Adrenal gland (tissue), 19 donors: ENCODE measurements around the gene DNAL4. TPM values are rescaled to one million over a fixed set of nuclear protein-coding genes. Genes with fewer than 3 reads are reported as not detected.

ENCODE experiments used
- DNase-seq, 7 donors: peaks; one replicate each; pipeline ENCODE4 v3.0.0-alpha.2; 2019 to 2020
- H3K27ac ChIP-seq, 5 donors: fragments of 200-600 bp; sonication (generic) in 4 of 5; 1 replicate in 3 of 5; 2 replicates in 2 of 5; pipeline versions ENCODE4 v1.5.1 to v1.8.0; 2016 to 2020; ENCODE audit warnings: mild to moderate bottlenecking in 1 of 5
- H3K27me3 ChIP-seq: fragments of 200-600 bp; 2 replicates; pipeline ENCODE4 v1.8.0; 2021
- H3K36me3 ChIP-seq, 2 donors: fragments of 200-600 bp; replicated peaks in 1 of 2; 1 replicate in 1 of 2; 2 replicates in 1 of 2; pipeline versions ENCODE4 v1.5.1 to v1.8.0; 2018 to 2022
- H3K4me1 ChIP-seq, 2 donors: fragments of 200-600 bp; replicated peaks in 1 of 2; 1 replicate in 1 of 2; 2 replicates in 1 of 2; pipeline versions ENCODE4 v1.5.1 to v1.8.0; 2018 to 2021
- H3K4me3 ChIP-seq, 4 donors: fragments of 200-600 bp; sonication (generic) in 3 of 4; one replicate each; pipeline ENCODE4 v1.5.1; 2016 to 2018
- H3K9me3 ChIP-seq, 3 donors: fragments of 200-600 bp; sonication (generic) in 1 of 3; replicated peaks in 1 of 3; 1 replicate in 2 of 3; 2 replicates in 1 of 3; pipeline versions ENCODE4 v1.5.1 to v1.8.0; 2016 to 2021
- CTCF ChIP-seq, 6 experiments: fragments of 450-650 bp in 4 of 6; fragments of 200-600 bp in 2 of 6; sonication (generic) in 1 of 6; IDR thresholded peaks; 1 replicate in 5 of 6; 2 replicates in 1 of 6; pipeline versions ENCODE4 v1.5.1 to v1.8.0; 2016 to 2021; ENCODE audit warnings: antibody characterized with exemption in 6 of 6, mild to moderate bottlenecking in 2 of 6, moderate library complexity in 1 of 6
- POLR2A ChIP-seq, 2 donors: fragments of 450-650 bp; IDR thresholded peaks; one replicate each; pipeline ENCODE4 v1.6.1; 2017; ENCODE audit warnings: antibody characterized with exemption in 2 of 2, mild to moderate bottlenecking in 2 of 2, moderate library complexity in 1 of 2
- WGBS, 4 donors: extraction: QIAGEN DNeasy Blood & Tissue Kit in 2 of 4; methylation state at CpG; one replicate each; pipeline versions ENCODE4 v1.1.5 to v1.1.7; 2013 to 2017; 5-methylcytosine and 5-hydroxymethylcytosine counted together
- intact Hi-C, 2 donors: fragments of 100-400 bp; cut with DNase I; formaldehyde crosslinking; loops; one replicate each; pipeline versions ENCODE4 v1.14.1 to v1.15.0; 2022 to 2023
- long read RNA-seq, 10 donors: library from polyadenylated mRNA in 3 of 10; unstranded in 2 of 10; stranded (forward) in 1 of 10; transcript quantifications; one replicate each; pipeline ENCODE4 v2.0.0 and lab custom pipeline, GENCODE V29; 2021 to 2026
- polyA plus RNA-seq, 3 donors: library from polyadenylated mRNA; stranded (reverse); fragments of 200-250 nt in 2 of 3; fragments of 350-450 nt in 1 of 3; fragmentation: Illumina TruSeq in 1 of 3; extraction: RNeasy Lipid Tissue Mini Kit (QIAGEN cat#74804) in 1 of 3; gene quantifications; one replicate each; pipeline ENCODE4 v1.2.3, GENCODE V29; 2013 to 2014
- total RNA-seq, 9 donors: library from RNA; depleted of rRNA in 4 of 9; stranded (reverse); fragments of >200 nt in 4 of 9; fragments of 120-200 nt in 1 of 9; fragmentation: NEBNext Ultra II Directional in 1 of 9; extraction: Animal tissue kit (Norgen Biotek cat#: 25700) in 1 of 9; gene quantifications; one replicate each; pipeline versions ENCODE4 v1.1.0 to v1.2.4, GENCODE V29; 2013 to 2023
- donor health status: healthy with polysubstance abuse.
- donor health status: Bipolar disorder and iron deficiency.
- donor health status: DM: yes; HTN: yes; CAD: no.
- donor health status: DM: no; HTN: no; CAD: no.
- donor health status: DM: no; HTN: no; CAD: no.
- donor health status: DM: yes; HTN: yes; CAD: no.

The DNAL4 gene
- 10 to 100 TPM; 12.9 to 29.8 (median 21.1) TPM for total RNA-seq
- 10 to 100 TPM; 11.8 to 19.7 (median 14.7) TPM for polyA plus RNA-seq
- long read RNA-seq, donor 1, partial matches to known transcripts = 0 of 5 reads
- long read RNA-seq, donor 1, other reads (novel, unspliced or antisense) = 0 of 5 reads
- long read RNA-seq, donor 2, partial matches to known transcripts = 0 of 3 reads
- long read RNA-seq, donor 2, other reads (novel, unspliced or antisense) = 0 of 3 reads
- long read RNA-seq, donor 3, partial matches to known transcripts = 0 of 2 reads
- long read RNA-seq, donor 3, other reads (novel, unspliced or antisense) = 0 of 2 reads
- long read RNA-seq, donor 4, transcript DNAL4-201 (4 exons, 1,504 nt) = major isoform, 9 of 12 reads
- long read RNA-seq, donor 4, partial matches to known transcripts = 0 of 12 reads
- long read RNA-seq, donor 4, other reads (novel, unspliced or antisense) = 2 of 12 reads
- long read RNA-seq, donor 5, transcript DNAL4-201 (4 exons, 1,504 nt) = major isoform, 25 of 29 reads
- long read RNA-seq, donor 5, partial matches to known transcripts = 1 of 29 reads
- long read RNA-seq, donor 5, other reads (novel, unspliced or antisense) = 2 of 29 reads
- long read RNA-seq, donor 6, transcript DNAL4-201 (4 exons, 1,504 nt) = major isoform, 7 of 9 reads
- long read RNA-seq, donor 6, partial matches to known transcripts = 1 of 9 reads
- long read RNA-seq, donor 6, other reads (novel, unspliced or antisense) = 1 of 9 reads
- long read RNA-seq, donor 7, partial matches to known transcripts = 0 of 3 reads
- long read RNA-seq, donor 7, other reads (novel, unspliced or antisense) = 0 of 3 reads
- long read RNA-seq, donor 8, transcript DNAL4-201 (4 exons, 1,504 nt) = major isoform, 11 of 13 reads
- long read RNA-seq, donor 8, partial matches to known transcripts = 0 of 13 reads
- long read RNA-seq, donor 8, other reads (novel, unspliced or antisense) = 0 of 13 reads
- long read RNA-seq, donor 9, partial matches to known transcripts = 0 of 4 reads
- long read RNA-seq, donor 9, other reads (novel, unspliced or antisense) = 0 of 4 reads
- long read RNA-seq, donor 10, transcript DNAL4-201 (4 exons, 1,504 nt) = major isoform, 5 of 5 reads
- long read RNA-seq, donor 10, partial matches to known transcripts = 0 of 5 reads
- long read RNA-seq, donor 10, other reads (novel, unspliced or antisense) = 0 of 5 reads

- Histone ChIP-seq H3K27me3 (no peaks in the 10 kb centered on the region), H3K4me3 (peak within 1 kb of the TSS; percentile 72 to 85 (median 78)), H3K4me1 (peaks cover 12 to 17% of the 10 kb centered on the region in 2 donors), H3K27ac (peak within 1 kb of the TSS in 4 of 5 donors; percentile 53 to 85 (median 68)), H3K36me3 (peaks cover 0 to 4% of the 10 kb centered on the region in 2 donors), H3K9me3 (no peaks in the 10 kb centered on the region)
- TF ChIP-seq CTCF (IDR thresholded peaks at IDR 0.05) (no peak), POLR2A (IDR thresholded peaks at IDR 0.05) (peak; percentile 28 to 62)
- peak; percentile 92 to 99 (median 97) for DNase-seq
- WGBS, 4 donors = 0 to 1% (median 0%) methylated on average over 26 to 47 of the region's 47 CpGs
- intact Hi-C loops = no loop called here
These were observed at the start of gene DNAL4 for GRCh38 chr22:38793721-38794466. Gene DNAL4, minus strand, starts transcription at chr22:38794143. Its CDS starts 11,412 bp downstream, at chr22:38782731.

- intact Hi-C loops = loop anchor here (5.0 to 10.0 kb wide), 2 partner anchors 68 to 76 kb away; no protein-coding TSS in a partner anchor
- DNase-seq = peak; percentile 33 to 61 (median 56)
- no peaks in the 10 kb centered on the region for H3K9me3 ChIP-seq
- H3K4me1 ChIP-seq = peaks cover 3 to 11% of the 10 kb centered on the region in 2 donors
- peak overlapping the region in 2 of 5 donors; percentile 52 to 88 for H3K27ac ChIP-seq
- TF ChIP-seq POLR2A (IDR thresholded peaks at IDR 0.05) (peak; percentile 1 to 29), CTCF (IDR thresholded peaks at IDR 0.05) (peak in 3 of 6 experiments; percentile 30 to 59 (median 44))
- 0 to 1% (median 1%) methylated on average over 3 to 68 of the region's 68 CpGs; no CpG with 5 or more reads in 1 of the 4 donors for WGBS, 4 donors
- no peaks in the 10 kb centered on the region for H3K27me3 ChIP-seq
- no peaks in the 10 kb centered on the region for H3K36me3 ChIP-seq
- peak overlapping the region in 1 of 4 donors; percentile 62 for H3K4me3 ChIP-seq
These were observed 49.3 kb upstream of the DNAL4 start for GRCh38 chr22:38843201-38843656.

- intact Hi-C loops = loop anchor here (5.0 to 10.0 kb wide), 2 partner anchors 68 to 75 kb away; no protein-coding TSS in a partner anchor
- WGBS, 4 donors = 24 to 68% (median 45%) methylated on average over 10 to 34 of the region's 34 CpGs
- Histone ChIP-seq H3K27me3 (no peaks in the 10 kb centered on the region), H3K36me3 (no peaks in the 10 kb centered on the region), H3K4me1 (peaks cover 3 to 11% of the 10 kb centered on the region in 2 donors), H3K27ac (peak overlapping the region in 2 of 5 donors; percentile 52 to 88), H3K4me3 (peak overlapping the region in 1 of 4 donors; percentile 62), H3K9me3 (no peaks in the 10 kb centered on the region)
- no peak for DNase-seq
- TF ChIP-seq POLR2A (IDR thresholded peaks at IDR 0.05) (no peak), CTCF (IDR thresholded peaks at IDR 0.05) (no peak)
These were observed 48.7 kb upstream of the DNAL4 start for GRCh38 chr22:38842512-38843200.
